GM21390 (cell line): Measurements from ENCODE around the gene GRIP2.
"Not testable (repeated sequence)": the region's sequence is repeated elsewhere in the genome, so short reads cannot be mapped to it uniquely, and the experiment has no call there.

Experiments used
- ATAC-seq: cut with Tn5 transposase; IDR thresholded peaks from one replicate; pipeline ENCODE4 v1.9.1; 2021; ENCODE audit not compliant: unreplicated experiment

GRIP2 gene

DNA sequence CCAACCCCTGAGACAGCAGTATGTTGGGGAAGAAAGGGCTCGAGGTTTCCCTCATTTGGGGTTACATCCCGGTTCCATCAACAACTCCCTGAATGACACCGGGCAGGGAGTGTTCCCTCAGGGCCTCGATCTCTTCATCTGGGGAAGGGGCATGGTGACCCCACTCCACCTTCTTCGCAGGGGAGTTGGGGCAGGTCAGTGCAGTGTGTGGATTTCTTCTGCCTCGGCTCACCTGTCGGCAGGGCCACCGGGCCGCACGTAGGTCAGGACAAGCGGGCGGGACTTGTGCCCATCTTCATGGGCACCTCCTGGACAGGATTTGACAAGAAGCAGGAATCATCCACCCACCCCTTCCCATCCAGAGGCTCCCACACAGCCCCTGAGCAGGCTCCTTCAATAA lies 17.4 kb downstream of the GRIP2 start:
- ATAC-seq, result no peak

DNA sequence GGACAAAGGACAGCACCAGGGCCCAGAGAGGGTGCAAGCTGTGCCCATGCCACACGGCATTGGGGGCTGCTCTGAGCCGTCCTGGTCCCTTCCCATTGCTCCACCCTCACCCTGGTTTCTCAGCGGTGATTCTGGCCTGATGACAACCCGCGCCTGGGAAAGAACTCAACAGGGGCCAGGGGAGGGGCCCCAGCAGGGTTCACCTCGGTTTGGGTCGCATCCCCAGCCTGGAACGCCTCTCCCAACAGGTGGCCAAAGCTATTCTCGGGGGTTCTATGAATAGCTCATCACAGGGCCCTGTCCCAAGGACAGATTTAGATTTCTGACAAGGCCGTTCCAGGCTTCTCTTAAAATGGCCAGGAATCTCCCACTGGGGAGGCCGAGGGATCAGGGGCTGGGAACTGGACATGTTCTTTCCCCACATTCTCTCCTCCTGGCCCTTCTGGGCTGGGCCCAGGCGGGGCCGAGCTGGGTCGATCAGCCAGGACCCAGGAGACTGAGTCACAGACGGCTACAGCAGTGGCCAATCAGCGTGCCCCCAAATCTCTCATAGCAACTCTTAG lies 17.9 kb downstream of the GRIP2 start:
- no peak for ATAC-seq

DNA sequence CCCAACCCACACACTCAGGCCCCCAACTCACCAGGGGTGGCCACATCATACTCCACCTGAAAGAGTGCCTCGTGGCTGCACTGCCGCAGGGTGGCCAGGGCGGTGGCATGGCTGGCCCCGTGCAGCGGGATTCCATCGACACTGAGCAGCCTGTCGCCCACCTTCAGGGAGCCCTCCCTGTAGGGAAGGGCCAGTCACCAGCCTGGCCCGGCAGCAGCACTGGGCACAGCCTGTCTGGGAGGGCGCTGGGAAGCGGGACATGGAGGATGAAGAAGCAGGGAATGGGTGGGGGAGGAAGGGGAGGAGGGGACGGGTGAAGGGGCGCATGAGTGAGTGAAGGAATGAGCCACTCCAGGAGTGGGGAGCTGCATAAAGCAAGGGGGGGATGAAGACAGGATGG lies 18.5 kb downstream of the GRIP2 start:
- no peak for ATAC-seq

DNA sequence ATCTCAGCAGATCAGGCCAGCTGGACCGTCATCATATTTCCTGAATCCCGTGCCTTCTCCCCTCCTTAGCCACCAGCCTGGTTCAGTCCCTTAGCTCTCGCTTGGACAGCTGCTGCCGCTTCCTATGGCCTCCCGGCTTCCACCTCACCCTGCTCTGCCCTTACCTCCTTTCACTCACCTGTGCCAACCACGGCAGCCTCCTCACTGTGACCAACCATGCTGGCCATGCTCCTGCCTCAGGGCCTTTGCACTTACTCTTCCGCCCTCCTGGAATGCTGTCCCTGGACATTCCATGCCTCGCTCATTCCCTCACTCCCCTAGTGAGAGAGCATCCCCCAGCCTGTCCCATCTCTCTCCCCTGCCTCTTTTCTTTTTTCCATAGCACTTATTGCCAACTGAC lies 19.2 kb downstream of the GRIP2 start:
- ATAC-seq, result no peak

DNA sequence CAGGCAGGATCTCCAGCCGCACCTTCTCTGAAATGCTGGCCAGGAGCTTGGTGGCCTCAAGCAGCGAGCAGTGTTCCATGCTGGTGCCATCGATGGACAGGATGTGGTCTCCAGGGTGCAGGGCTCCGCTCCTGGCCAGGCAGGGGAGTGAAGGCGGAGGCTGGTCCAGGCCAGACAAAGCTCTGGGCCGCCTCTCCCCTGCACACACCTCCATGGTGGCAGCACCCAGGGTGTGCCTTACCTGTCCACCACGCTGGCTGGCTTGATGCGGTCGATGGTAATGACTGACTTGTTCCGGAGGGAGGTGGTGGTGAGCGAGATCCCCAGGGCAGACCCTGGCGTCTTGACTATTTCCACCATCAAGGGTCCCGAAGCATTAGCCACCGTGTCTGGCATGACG lies 20.0 kb downstream of the GRIP2 start:
- no peak for ATAC-seq

DNA sequence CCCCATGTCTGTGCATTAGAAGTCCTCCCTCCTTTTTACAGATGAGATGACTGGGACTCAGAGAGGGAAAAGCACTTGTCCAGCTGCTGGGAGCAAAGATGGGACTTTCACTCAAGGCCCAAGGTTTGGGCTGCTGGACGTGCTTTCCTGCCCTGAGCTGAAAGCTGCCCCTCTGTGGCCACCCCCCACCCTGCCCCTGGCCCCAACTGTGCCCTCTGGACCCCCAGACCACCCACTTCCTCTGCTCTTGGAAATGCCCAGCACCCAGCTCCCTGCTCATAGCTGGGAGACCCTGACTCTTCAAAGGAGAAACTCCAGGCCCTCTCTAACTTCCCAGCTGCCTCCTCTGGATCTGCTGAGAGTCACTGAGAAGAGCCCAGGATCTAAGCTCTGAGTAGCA lies 20.7 kb downstream of the GRIP2 start:
- ATAC-seq, result no peak

DNA sequence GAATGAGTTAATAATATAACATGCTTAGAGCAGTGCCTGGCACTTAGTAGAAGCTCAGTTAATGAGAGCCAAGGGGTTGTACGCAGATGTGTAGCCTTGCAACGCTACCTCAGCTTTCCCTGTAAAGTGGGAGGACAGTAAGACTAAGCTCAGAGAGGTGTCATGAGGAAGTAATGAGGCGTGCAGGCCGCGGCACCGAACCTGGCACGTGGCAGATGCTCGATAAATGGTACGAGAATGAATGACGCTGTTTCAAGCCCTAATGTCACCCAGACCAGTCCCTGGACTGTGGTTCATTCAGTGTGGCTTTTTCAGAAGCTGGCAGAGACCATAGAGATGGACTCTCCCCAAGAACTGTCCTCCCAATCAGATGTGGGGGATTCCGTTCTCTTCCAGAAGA lies 21.2 kb downstream of the GRIP2 start:
- no peak for ATAC-seq

DNA sequence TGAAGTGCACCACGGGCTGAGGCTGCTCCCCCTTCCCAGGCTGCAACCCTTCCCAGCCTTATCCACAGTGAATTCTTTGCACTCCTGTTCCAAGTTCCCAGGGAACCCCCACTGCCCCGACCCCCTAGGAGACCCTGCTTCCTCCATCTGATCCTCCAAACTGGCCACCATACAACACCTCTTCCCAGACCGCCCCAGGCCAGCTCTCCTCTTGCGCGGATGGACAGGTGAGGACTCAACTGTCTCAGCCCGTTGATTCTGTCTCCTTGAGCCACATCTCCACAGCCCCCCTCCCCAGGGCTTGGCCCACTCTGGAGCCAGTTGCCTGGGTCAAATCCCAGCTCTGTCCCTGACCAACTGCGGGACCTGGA lies 21.7 kb downstream of the GRIP2 start:
- ATAC-seq, result no peak

DNA sequence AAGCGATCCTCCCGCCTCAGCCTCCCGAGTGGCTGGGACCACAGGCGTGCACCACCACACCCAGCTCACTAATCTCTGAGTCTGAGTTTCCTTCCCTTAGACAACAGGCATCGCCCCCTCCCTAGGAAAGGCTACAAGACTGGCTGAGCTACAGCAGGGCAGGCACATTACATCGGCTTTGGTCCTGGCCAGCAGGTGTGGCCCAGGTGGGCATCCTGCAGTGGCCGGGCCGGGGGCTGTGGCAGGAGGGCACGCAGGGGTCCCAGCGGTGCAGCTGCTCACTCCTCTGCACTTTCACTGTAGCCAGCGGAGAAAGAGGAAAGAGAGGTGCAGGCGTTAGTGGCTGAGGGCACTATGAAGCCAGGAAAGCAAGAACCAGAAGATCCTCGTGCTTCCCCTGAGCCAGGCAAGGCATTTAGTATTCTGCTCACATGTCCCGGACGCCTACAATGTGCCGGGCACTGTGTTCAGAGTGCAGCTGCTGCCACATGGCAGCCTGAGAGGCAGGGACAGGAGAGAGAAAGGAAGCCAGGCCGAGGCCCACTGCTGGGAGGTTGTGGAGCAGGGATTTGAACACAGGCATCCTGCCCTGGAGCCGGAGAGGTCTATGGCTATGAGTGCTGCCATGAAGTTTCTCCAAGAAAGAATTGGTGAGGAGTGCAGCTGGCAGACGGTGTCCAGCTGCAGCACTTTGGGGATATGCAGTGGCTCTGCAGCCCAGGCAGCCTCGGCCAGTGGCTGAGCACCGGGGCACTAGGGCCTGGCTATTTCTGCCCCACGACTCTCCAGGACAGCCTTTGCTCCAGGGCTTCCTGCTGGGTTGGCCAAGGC lies 22.3 kb downstream of the GRIP2 start:
- no peak for ATAC-seq

DNA sequence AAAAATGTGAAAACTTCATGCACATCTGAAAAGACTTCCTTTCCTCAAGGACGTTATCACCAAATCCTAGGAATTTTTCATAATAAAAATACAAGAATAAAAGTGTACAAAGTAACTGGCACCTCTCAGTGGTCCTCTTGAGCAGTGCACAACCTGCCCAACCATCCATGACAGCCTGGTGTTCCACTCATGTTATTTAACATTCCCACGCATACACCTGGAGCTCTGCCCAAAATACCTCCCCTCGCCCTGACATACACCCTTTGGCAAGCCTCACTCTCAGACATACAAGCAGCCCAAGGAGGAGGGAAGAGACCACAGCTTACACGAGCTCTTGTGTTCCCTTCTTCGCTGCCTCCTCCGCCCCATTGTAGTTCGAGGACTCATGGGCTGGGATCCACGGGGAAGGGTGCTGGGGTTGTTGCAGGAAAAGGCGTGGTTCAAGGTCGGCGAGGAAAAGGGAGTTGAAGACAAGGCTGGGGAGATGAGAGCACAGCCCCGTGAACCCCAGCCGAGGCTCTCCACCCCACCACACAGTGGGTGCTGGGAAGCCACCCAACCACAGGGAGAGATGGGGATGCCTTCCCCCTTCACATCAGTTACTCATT lies 23.3 kb downstream of the GRIP2 start:
- no peak for ATAC-seq

DNA sequence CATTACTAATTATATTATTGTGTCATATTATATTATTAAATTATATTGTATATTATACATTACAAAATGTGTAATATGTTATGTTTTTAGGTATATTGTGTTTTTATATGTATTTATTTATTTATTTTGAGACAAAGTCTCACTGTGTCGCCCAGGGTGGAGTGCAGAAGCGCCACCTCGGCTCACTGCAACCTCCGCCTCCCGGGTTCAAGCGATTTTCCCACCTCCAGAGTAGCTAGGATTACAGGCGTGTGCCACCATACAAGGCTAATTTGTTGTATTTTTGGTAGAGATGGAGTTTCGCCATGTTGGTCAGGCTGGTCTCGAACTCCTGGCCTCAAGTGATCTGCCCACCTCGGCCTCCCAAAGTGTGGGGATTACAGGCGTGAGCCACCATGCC lies 24.6 kb downstream of the GRIP2 start:
- not testable (repeated sequence) for ATAC-seq

DNA sequence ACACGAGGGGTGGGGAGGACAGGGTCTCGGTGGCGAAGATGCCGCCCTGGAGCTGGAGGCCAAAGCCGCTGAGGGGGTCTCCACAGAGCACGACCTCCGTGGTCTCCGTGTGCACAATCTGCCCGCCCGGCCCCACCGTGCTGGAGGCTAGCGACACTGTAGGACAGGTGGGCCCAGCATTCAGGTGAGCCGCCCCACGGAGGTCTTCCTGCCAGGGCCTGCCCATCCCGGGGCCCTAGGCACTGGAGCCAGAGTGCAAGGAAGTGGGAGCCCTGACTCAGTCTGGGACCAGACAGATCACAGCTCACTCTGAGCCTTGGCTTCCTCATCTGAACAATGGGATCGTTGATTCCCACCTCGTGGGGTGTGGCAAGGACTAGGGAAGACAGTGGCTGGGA lies 25.8 kb downstream of the GRIP2 start:
- no peak for ATAC-seq

DNA sequence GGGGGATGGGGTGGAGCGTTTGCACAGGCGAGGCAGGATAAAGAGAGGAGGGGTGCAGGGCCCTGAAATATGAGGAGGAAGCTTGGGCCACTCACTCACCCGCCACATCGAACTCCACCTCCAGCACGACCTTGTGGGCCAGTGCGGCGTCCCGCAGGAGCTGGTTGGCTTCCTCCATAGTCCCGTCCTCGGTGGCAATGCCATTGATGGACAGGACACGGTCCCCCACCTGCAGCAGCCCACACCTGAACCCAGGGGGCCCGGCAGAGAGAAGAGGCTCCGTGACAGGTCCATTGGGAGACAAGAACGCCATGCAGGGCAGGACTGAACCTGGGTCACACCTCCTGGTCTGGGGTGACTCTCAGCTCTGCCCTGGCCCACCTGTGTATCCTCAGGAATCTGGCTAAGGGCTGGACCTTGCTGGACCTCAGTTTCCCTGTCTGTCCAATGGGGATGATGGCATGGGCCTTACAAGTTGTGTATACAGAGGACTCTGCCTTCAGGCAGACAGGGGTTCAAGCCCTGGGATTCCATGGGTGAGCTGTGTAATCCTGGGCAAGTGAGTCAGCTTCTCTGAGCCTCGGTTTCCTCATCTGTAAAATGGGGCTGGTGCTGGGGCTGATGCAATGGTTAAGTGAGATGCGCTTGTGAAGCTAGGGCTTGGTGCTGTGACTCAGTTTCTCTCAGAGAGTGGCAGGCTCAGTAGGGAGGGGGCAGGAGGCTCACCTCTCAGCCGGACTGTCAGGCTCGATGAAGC lies 26.4 kb downstream of the GRIP2 start:
- ATAC-seq, result no peak

DNA sequence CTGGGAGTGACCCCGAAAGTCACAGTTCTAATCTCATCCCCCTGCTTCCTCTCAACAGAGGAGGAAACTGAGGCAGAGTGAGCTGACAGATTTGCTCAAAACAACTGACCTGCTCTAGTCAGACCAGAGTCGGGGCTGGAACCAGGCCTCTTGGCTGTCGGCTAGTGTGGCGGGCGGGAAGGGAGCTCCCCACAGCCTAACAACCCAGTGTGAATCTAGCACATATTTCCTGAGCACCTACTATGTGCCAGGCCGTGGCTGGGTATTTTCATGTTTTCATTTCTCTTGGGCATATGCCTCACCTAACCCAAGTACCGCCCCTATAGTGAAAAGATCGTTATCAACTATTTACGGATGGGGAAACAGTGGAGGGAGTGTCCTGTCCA lies 27.2 kb downstream of the GRIP2 start:
- no peak for ATAC-seq

DNA sequence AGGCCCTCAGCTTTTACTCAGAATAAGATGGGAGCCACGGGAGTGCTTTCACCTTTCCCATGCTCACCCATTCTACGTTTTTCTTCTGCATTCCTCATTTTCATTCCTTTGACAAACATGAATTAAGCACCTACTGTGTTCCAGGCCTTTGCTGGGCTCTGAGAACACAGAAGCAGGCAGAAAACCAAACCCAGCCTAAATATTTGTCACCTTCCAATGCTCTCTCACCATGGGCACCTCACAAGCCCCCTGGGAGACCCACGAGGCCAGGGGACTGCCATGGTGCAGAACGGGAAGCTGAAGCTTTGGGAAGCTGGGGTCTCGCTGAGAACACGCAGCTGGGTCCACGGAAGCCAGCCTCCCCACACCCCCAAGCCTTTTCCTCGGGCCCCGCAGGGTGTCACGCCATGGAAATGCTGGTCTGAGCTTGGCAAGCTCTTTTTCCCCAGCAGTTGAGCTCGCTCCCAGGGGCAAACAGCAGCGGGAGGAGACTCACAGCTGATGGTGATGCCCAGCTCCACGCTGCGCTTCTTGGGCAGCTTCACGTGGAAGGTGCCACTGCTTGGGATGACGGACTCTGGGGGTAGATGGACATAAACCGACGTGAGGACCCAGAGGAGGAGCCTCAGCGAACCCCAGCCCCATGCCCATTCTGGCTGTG lies 27.7 kb downstream of the GRIP2 start:
- ATAC-seq, result no peak

DNA sequence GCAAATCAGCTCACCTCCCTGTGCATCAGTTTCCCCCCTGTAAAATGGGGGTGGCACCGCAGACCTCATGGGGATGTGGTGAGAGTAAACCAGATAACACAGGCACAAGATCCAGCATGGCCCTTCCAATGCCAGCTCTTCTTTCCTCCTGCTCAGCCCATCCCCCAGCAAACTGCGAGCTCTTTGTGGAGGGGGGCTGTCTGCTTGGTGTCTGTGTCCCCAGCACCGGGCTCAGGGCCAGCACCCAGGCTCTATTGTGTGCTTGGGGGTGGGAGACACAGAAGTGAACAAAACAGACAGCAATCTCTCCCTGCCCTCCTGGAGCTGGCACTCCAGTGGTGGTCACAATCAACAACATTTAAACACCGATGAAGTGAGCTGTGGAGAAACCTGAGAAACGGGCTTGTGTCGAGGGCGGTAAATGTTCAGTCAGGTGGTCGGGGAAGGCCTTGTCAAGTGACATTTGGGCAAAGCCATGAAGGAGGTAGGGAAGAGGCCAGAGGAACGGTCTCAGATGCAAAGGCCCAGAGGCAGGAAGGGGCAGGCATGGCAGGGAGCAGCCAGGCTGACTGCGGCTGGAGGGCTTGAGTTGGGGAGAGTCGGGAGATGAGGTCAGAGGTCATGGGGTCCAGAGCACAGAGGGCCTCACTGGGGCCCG lies 28.4 kb downstream of the GRIP2 start:
- ATAC-seq, result no peak

DNA sequence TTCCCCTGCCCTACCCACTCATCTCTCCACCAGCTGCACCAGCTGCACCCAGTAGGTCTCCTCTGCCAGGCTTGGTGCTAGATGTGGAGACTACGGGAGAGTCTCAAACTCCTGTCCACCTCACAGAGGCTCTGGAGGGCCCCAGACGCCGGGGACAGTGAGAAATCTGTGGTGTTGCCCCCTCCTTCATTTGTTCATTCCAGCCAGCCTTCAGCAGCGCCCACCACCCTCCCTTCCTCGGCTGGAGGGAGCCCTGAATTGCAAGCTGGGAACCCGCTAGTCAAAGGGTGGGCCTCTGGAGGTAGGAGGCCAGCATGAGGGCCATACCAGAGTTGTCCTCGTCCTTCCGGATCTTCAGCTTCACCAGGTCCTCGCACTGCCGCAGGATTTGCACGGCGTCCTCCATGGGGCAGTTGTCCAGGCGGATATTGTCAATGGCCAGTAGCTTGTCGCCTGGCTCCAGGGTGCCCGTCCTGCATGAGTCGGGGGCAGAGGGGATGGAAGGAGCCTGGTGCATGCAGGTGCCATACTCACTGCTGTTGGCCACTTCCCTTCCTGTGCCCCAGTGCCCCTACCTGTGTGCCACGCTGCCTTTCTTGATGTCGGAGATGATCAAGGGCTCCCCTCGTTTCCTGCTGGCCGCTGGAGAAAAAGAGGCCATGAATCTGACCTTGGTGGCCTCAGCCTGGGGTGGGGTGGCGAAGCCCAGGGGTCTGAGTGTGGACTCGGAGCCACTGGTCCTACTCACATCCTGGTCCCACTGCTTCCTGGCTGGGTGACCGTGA lies 29.1 kb downstream of the GRIP2 start:
- no peak for ATAC-seq

DNA sequence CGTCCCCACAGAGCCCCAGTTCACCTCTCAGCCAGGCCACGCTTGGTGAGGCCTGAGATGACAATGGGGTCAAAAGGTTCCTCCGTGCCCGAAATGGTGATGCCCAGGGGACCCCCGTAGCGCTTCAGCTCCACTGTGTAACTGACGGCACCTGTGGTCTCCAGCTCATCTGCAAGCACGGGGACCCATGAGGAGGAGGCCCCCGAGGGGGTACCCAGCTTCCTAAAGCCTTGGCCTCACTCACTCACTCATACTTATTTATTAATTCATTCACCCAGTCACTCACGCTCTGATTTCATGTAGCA lies 30.4 kb downstream of the GRIP2 start:
- no peak for ATAC-seq

DNA sequence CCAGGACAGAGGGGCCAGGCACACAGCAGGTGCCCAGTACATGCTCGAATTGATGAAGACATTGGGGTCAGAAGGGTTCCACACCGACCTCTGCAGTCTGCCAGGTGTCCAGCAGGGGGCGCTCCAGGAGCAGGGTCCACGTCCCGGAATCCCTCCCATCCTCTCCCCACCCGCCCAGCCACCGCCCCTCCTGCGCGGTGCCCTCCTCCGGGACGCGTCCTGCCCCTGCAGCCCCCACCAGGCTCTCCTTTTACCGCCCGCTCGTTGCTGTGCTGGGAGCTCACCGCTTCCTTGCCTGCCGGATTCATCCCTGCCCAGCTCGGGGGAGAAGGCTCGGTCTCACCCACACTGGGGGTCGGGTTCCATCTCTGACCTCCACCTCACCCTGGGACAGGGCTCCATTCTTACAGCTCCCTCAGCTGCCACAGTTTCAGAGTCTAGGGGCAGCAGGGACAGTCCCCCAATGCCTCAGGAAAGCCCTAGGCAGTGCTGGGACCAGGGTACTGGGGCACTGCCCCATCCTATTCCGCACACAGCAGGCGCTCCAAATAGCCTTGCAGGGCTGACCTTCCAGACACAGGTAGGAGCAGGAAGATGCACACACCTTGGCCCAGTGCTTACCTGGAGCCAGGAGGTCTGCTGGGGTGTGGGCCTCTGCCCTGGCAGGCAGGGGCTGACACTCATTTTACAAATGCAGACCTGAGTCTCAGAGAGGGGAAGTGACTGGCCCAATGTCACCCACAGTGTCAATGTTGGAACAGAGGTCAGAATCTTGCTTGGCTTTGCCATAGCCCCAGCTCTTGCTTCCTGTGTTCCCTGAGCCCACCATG lies 31.0 kb downstream of the GRIP2 start:
- no peak for ATAC-seq

DNA sequence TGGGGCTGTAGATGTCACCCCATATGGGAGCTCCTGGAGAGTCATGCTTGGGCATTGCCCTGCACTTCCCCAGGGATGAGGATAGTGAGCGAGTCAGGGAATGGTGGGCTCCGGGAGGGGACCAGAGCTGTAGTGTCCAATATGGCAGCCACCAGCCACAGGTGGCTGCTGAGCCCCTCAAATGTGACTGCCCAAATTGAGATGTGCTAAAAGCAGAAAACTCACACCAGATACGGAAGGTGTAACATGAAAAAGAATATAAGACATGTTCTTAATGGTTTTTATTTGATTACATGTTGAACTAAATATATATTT lies 31.7 kb downstream of the GRIP2 start:
- ATAC-seq, result no peak
